H9 (cell line): ENCODE measurements around the gene ADAM33. TPM values are rescaled to one million over a fixed set of nuclear protein-coding genes. Genes with fewer than 3 reads are reported as not detected.
A peak's percentile ranks its signal among the peaks of the same experiment; 100 is the strongest.

Source experiments
- DNase-seq: peaks from one replicate; pipeline ENCODE4 v3.0.0-alpha.2; 2017
- H2AFZ ChIP-seq: one replicate; pipeline ENCODE4 v1.6.1; 2013; ENCODE audit warnings: mild to moderate bottlenecking, low read length, control low read depth, moderate library complexity
- H2AK5ac ChIP-seq: 2 replicates; pipeline ENCODE4 v1.6.1; 2013; ENCODE audit warnings: low read length, control low read depth, mixed read lengths; ENCODE audit not compliant: insufficient read length
- H2BK120ac ChIP-seq: one replicate; pipeline ENCODE4 v1.6.1; 2013; ENCODE audit warnings: low read depth, mild to moderate bottlenecking, low read length, control low read depth, inconsistent platforms; ENCODE audit not compliant: poor library complexity, severe bottlenecking
- H2BK12ac ChIP-seq: 2 replicates; pipeline ENCODE4 v1.6.1; 2013; ENCODE audit warnings: low read length, control low read depth, mixed read lengths, low read depth; ENCODE audit not compliant: insufficient read length
- H2BK15ac ChIP-seq: 2 replicates; pipeline ENCODE4 v1.6.1; 2013; ENCODE audit warnings: low read depth, low read length, control low read depth
- H2BK20ac ChIP-seq: one replicate; pipeline ENCODE4 v1.6.1; 2013; ENCODE audit warnings: low read depth, mild to moderate bottlenecking, low read length, control low read depth, inconsistent platforms; ENCODE audit not compliant: poor library complexity, severe bottlenecking
- H2BK5ac ChIP-seq: 2 replicates; pipeline ENCODE4 v1.6.1; 2013; ENCODE audit warnings: low read length, control low read depth, mixed read lengths; ENCODE audit not compliant: insufficient read length
- H3K14ac ChIP-seq: 2 replicates; pipeline ENCODE4 v1.6.1; 2013; ENCODE audit warnings: low read length, control low read depth; ENCODE audit not compliant: insufficient read depth
- H3K18ac ChIP-seq: 2 replicates; pipeline ENCODE4 v1.6.1; 2013; ENCODE audit warnings: low read depth, mild to moderate bottlenecking, mixed read lengths, low read length, control low read depth; ENCODE audit not compliant: insufficient read length
- H3K23ac ChIP-seq: 2 replicates; pipeline ENCODE4 v1.6.1; 2013; ENCODE audit warnings: low read length, control low read depth, mixed read lengths, low read depth; ENCODE audit not compliant: insufficient read length
- H3K23me2 ChIP-seq: 2 replicates; pipeline ENCODE4 v1.6.1; 2013; ENCODE audit warnings: low read depth, mild to moderate bottlenecking, mixed read lengths, low read length, control low read depth; ENCODE audit not compliant: insufficient read length, poor library complexity, severe bottlenecking
- H3K27ac ChIP-seq: 2 replicates; pipeline ENCODE4 v1.5.1; 2013; ENCODE audit warnings: low read length, control low read depth, mixed read lengths, low read depth; ENCODE audit not compliant: insufficient read length
- H3K27me3 ChIP-seq: 2 replicates; pipeline ENCODE4 v1.6.1; 2013; ENCODE audit warnings: low read length, control low read depth, inconsistent platforms; ENCODE audit not compliant: insufficient read depth
- H3K4ac ChIP-seq: 2 replicates; pipeline ENCODE4 v1.6.1; 2013; ENCODE audit warnings: low read depth, mild to moderate bottlenecking, control low read depth, inconsistent platforms, low read length, moderate library complexity
- H3K4me1 ChIP-seq: 2 replicates; pipeline ENCODE4 v1.6.1; 2013; ENCODE audit warnings: low read length, control low read depth, inconsistent platforms; ENCODE audit not compliant: insufficient read depth
- H3K4me2 ChIP-seq: 2 replicates; pipeline ENCODE4 v1.6.1; 2013; ENCODE audit warnings: low read length, control low read depth, mixed read lengths; ENCODE audit not compliant: insufficient read length, insufficient read depth
- H3K56ac ChIP-seq: 2 replicates; pipeline ENCODE4 v1.6.1; 2013; ENCODE audit warnings: low read depth, mild to moderate bottlenecking, mixed read lengths, low read length, control low read depth; ENCODE audit not compliant: insufficient read length
- H3K79me1 ChIP-seq: 2 replicates; pipeline ENCODE4 v1.6.1; 2013; ENCODE audit warnings: low read depth, mild to moderate bottlenecking, moderate library complexity, low read length, control low read depth, inconsistent platforms; ENCODE audit not compliant: insufficient read depth, poor library complexity, severe bottlenecking
- H3K79me2 ChIP-seq: 2 replicates; pipeline ENCODE4 v1.6.1; 2013; ENCODE audit warnings: low read length, control low read depth, inconsistent platforms; ENCODE audit not compliant: insufficient read depth
- H3K9ac ChIP-seq: 2 replicates; pipeline ENCODE4 v1.6.1; 2013; ENCODE audit warnings: low read length, control low read depth, mixed read lengths; ENCODE audit not compliant: insufficient read length; ENCODE audit errors: extremely low read depth
- H3K9me3 ChIP-seq: one replicate; pipeline ENCODE4 v1.6.1; 2013; ENCODE audit warnings: low read depth, low read length, inconsistent platforms; ENCODE audit not compliant: control insufficient read depth
- H3T11ph ChIP-seq: one replicate; pipeline ENCODE4 v1.6.1; 2013; ENCODE audit warnings: mild to moderate bottlenecking, low read length, control low read depth, inconsistent platforms
- H4K20me1 ChIP-seq: one replicate; pipeline ENCODE4 v1.6.1; 2013; ENCODE audit not compliant: control insufficient read depth, insufficient read length, insufficient read depth
- H4K5ac ChIP-seq: 2 replicates; pipeline ENCODE4 v1.6.1; 2013; ENCODE audit warnings: low read depth, mild to moderate bottlenecking, mixed read lengths, low read length, control low read depth; ENCODE audit not compliant: insufficient read length
- H4K8ac ChIP-seq: replicated peaks from 2 replicates; pipeline ENCODE4 v1.6.1; 2013; ENCODE audit warnings: low read length, control low read depth, mixed read lengths, low read depth; ENCODE audit not compliant: insufficient read length
- H4K91ac ChIP-seq: 2 replicates; pipeline ENCODE4 v1.6.1; 2013; ENCODE audit warnings: low read depth, mild to moderate bottlenecking, moderate library complexity, mixed read lengths, low read length, control low read depth; ENCODE audit not compliant: insufficient read length
- H3K27ac Mint-ChIP-seq, 3 experiments: 2 replicates in 2 of 3; 3 replicates in 1 of 3; pipeline ENCODE4 v1.8.0; 2020 to 2021; ENCODE audit warnings: mixed read lengths in 3 of 3, mild to moderate bottlenecking in 1 of 3, moderate library complexity in 1 of 3
- H3K27me3 Mint-ChIP-seq: 2 replicates; pipeline ENCODE4 v1.8.0; 2021; ENCODE audit warnings: low read depth, mild to moderate bottlenecking, moderate library complexity, mixed read lengths
- H3K36me3 Mint-ChIP-seq, 3 experiments: 2 replicates in 2 of 3; 3 replicates in 1 of 3; pipeline ENCODE4 v1.8.0; 2020 to 2021; ENCODE audit warnings: low read depth in 3 of 3, mixed read lengths in 3 of 3; ENCODE audit not compliant: insufficient read depth in 1 of 3
- H3K4me1 Mint-ChIP-seq, 2 experiments: 2 replicates each; pipeline ENCODE4 v1.8.0; 2020; ENCODE audit warnings: mixed read lengths in 2 of 2
- H3K4me3 Mint-ChIP-seq, 2 experiments: 2 replicates in 1 of 2; 3 replicates in 1 of 2; pipeline ENCODE4 v1.8.0; 2020 to 2021; ENCODE audit warnings: mild to moderate bottlenecking in 2 of 2, mixed read lengths in 2 of 2, moderate library complexity in 1 of 2
- H3K9me3 Mint-ChIP-seq, 2 experiments: 2 replicates in 1 of 2; 3 replicates in 1 of 2; pipeline ENCODE4 v1.8.0; 2020; ENCODE audit warnings: mild to moderate bottlenecking in 2 of 2, mixed read lengths in 2 of 2, moderate library complexity in 1 of 2
- WGBS: extraction: QIAGEN DNeasy Blood & Tissue Kit; methylation state at CpG from one replicate; pipeline ENCODE4 v1.1.7; 2013; ENCODE audit warnings: missing lambda C conversion rate, low lambda C conversion rate, mixed read lengths; ENCODE audit not compliant: insufficient read length; ENCODE audit errors: extremely low coverage; 5-methylcytosine and 5-hydroxymethylcytosine counted together
- total RNA-seq: library from RNA; stranded (reverse); gene quantifications from 2 replicates; pipeline ENCODE4 v1.2.1, GENCODE V29; 2021
- TF ChIP-seq, protein P1 (sequence below): fragments of 200-600 bp; sonication (generic); conservative IDR thresholded peaks from 3 replicates; pipeline ENCODE4 v1.8.0; 2021; ENCODE audit warnings: antibody characterized with exemption, mild to moderate bottlenecking

The ADAM33 gene
- total RNA-seq, 1 experiment from 2014 or later: 4.0 TPM

- Histone ChIP-seq H4K91ac (no peak overlapping the region), H3T11ph (no peak overlapping the region), H3K9ac (no peak overlapping the region), H2BK15ac (no peak overlapping the region), H3K27ac (no peak overlapping the region), H2BK12ac (no peak overlapping the region), H4K20me1 (no peaks in the 10 kb centered on the region), H3K23ac (no peak overlapping the region), H3K79me1 (no peaks in the 10 kb centered on the region), H2BK5ac (no peak overlapping the region), H2BK20ac (no peak overlapping the region), H3K4me2 (no peak overlapping the region), H3K27me3 (no peaks in the 10 kb centered on the region; the same call in 1 of the 2 replicates), H4K8ac (no peak overlapping the region), H3K4ac (no peak overlapping the region), H3K56ac (no peak overlapping the region), H3K79me2 (no peaks in the 10 kb centered on the region), H4K5ac (no peak overlapping the region), H3K18ac (no peak overlapping the region), H2AFZ (no peak overlapping the region), H2AK5ac (no peak overlapping the region), H3K4me1 (no peaks in the 10 kb centered on the region), H2BK120ac (no peak overlapping the region), H3K14ac (no peak overlapping the region), H3K9me3 (no peaks in the 10 kb centered on the region), H3K23me2 (no peaks in the 10 kb centered on the region)
- DNase-seq: peak; percentile 17
- TF ChIP-seq, protein P1, sequence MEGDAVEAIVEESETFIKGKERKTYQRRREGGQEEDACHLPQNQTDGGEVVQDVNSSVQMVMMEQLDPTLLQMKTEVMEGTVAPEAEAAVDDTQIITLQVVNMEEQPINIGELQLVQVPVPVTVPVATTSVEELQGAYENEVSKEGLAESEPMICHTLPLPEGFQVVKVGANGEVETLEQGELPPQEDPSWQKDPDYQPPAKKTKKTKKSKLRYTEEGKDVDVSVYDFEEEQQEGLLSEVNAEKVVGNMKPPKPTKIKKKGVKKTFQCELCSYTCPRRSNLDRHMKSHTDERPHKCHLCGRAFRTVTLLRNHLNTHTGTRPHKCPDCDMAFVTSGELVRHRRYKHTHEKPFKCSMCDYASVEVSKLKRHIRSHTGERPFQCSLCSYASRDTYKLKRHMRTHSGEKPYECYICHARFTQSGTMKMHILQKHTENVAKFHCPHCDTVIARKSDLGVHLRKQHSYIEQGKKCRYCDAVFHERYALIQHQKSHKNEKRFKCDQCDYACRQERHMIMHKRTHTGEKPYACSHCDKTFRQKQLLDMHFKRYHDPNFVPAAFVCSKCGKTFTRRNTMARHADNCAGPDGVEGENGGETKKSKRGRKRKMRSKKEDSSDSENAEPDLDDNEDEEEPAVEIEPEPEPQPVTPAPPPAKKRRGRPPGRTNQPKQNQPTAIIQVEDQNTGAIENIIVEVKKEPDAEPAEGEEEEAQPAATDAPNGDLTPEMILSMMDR: no peak
- no CpG with 5 or more reads among the region's 4 CpGs for WGBS
- peaks cover 1% of the 10 kb centered on the region; the same call in 1 of the 2 replicates for H3K27me3 Mint-ChIP-seq
- no peaks in the 10 kb centered on the region for H3K9me3 Mint-ChIP-seq
- no peaks in the 10 kb centered on the region for H3K4me1 Mint-ChIP-seq
- H3K4me3 Mint-ChIP-seq: no peak overlapping the region
- peak overlapping the region in 1 of 3 experiments; percentile 44; a peak in 1 of 7 replicates for H3K27ac Mint-ChIP-seq
- H3K36me3 Mint-ChIP-seq: no peaks in the 10 kb centered on the region
Observed at GRCh38 chr20:3714092-3714491, 32.3 kb upstream of the ADAM33 start.
